ENCODE data around the gene ORM2. TPM values are rescaled to one million over a fixed set of nuclear protein-coding genes. Genes with fewer than 3 reads are reported as not detected.

The ORM2 gene
- total RNA-seq, 6 experiments from 2014 or later = 3,162 to 5,107 (median 3,869) TPM

- no peaks in the 10 kb centered on the region for H3K9me3 ChIP-seq
- no peak overlapping the region for H3K27ac ChIP-seq
- TF ChIP-seq CTCF (IDR thresholded peaks at IDR 0.05) (no peak), POLR2A (IDR thresholded peaks at IDR 0.05) (no peak)
- no peak overlapping the region for H3K4me3 ChIP-seq
- 77% methylated on average over 3 of the region's 12 CpGs for WGBS (ENCODE audit: insufficient coverage, low coverage, low lambda C conversion rate, missing lambda C conversion rate)
- intact Hi-C loops (cut with DNase I) = no loop called here
- ATAC-seq (no peak), DNase-seq (no peak)
- no peaks in the 10 kb centered on the region for H3K4me1 ChIP-seq
- no peaks in the 10 kb centered on the region for H3K27me3 ChIP-seq
- H3K36me3 ChIP-seq = peaks cover 0 to 69% (median 15%) of the 10 kb centered on the region in 4 donors
These were observed 11.6 kb downstream of the ORM2 start for GRCh38 chr9:114341152-114341830.

- Histone ChIP-seq H3K27me3 (no peaks in the 10 kb centered on the region), H3K27ac (no peak overlapping the region), H3K36me3 (peaks cover 7 to 70% (median 21%) of the 10 kb centered on the region in 4 donors), H3K4me3 (no peak overlapping the region), H3K4me1 (no peaks in the 10 kb centered on the region), H3K9me3 (no peaks in the 10 kb centered on the region)
- TF ChIP-seq CTCF (IDR thresholded peaks at IDR 0.05) (no peak), POLR2A (IDR thresholded peaks at IDR 0.05) (no peak)
- DNase-seq (no peak), ATAC-seq (no peak)
- 100% methylated on average over 1 of the region's 4 CpGs for WGBS (ENCODE audit: insufficient coverage, low coverage, low lambda C conversion rate, missing lambda C conversion rate)
- intact Hi-C loops (cut with DNase I) = no loop called here
These were observed 12.3 kb downstream of the ORM2 start for GRCh38 chr9:114341991-114342390.

GRCh38 chr9:114342755-114343440 is 13.2 kb downstream of the ORM2 start:
- no peaks in the 10 kb centered on the region for H3K9me3 ChIP-seq
- no peak for TF ChIP-seq CTCF (IDR thresholded peaks at IDR 0.05)
- no peak for TF ChIP-seq POLR2A (IDR thresholded peaks at IDR 0.05)
- no peak overlapping the region for H3K4me3 ChIP-seq
- ATAC-seq (no peak), DNase-seq (no peak)
- H3K4me1 ChIP-seq = no peaks in the 10 kb centered on the region
- H3K27me3 ChIP-seq = no peaks in the 10 kb centered on the region
- peaks cover 7 to 75% (median 25%) of the 10 kb centered on the region in 4 donors for H3K36me3 ChIP-seq
- H3K27ac ChIP-seq = no peak overlapping the region
- intact Hi-C loops (cut with DNase I) = no loop called here
- WGBS (ENCODE audit: insufficient coverage, low coverage, low lambda C conversion rate, missing lambda C conversion rate) = 75% methylated on average over 3 of the region's 5 CpGs

GRCh38 chr9:114343471-114344187 is 14.0 kb downstream of the ORM2 start:
- Histone ChIP-seq H3K4me1 (no peaks in the 10 kb centered on the region), H3K9me3 (no peaks in the 10 kb centered on the region), H3K4me3 (no peak overlapping the region), H3K36me3 (peaks cover 7 to 80% (median 28%) of the 10 kb centered on the region in 4 donors), H3K27ac (no peak overlapping the region), H3K27me3 (no peaks in the 10 kb centered on the region)
- TF ChIP-seq CTCF (IDR thresholded peaks at IDR 0.05) = no peak
- DNase-seq = no peak
- WGBS (ENCODE audit: insufficient coverage, low coverage, low lambda C conversion rate, missing lambda C conversion rate) = 91% methylated on average over 8 of the region's 9 CpGs
- ATAC-seq = no peak
- intact Hi-C loops (cut with DNase I) = no loop called here
